DOHH2 (cell line): Measurements from ENCODE around the gene RAD51B.

Experiments used
- H3F3A ChIP-seq: fragments of 200-600 bp; sonication (generic), shearing (Covaris generic); 2 replicates; pipeline ENCODE4 v1.6.0; 2016; ENCODE audit warnings: antibody characterized with exemption, mild to moderate bottlenecking; ENCODE audit not compliant: control insufficient read depth, insufficient read depth
- H3K27ac ChIP-seq: fragments of 200-600 bp; sonication (generic); 2 replicates; pipeline ENCODE4 v1.5.1; 2014; ENCODE audit warnings: low read depth, mild to moderate bottlenecking, low read length, moderate library complexity
- H3K27me3 ChIP-seq: fragments of 200-600 bp; sonication (generic); 2 replicates; pipeline ENCODE4 v1.6.1; 2014; ENCODE audit warnings: mild to moderate bottlenecking, low read length, mixed read lengths; ENCODE audit not compliant: control insufficient read depth
- H3K36me3 ChIP-seq: fragments of 200-600 bp; sonication (generic); 2 replicates; pipeline ENCODE4 v1.6.1; 2014; ENCODE audit warnings: mild to moderate bottlenecking, low read length, moderate library complexity, mixed read lengths; ENCODE audit not compliant: control insufficient read depth
- H3K4me1 ChIP-seq: fragments of 200-600 bp; sonication (generic); 2 replicates; pipeline ENCODE4 v1.6.1; 2014; ENCODE audit warnings: mild to moderate bottlenecking, low read length, mixed read lengths; ENCODE audit not compliant: control insufficient read depth
- H3K4me2 ChIP-seq: fragments of 200-600 bp; sonication (generic); 2 replicates; pipeline ENCODE4 v1.6.0; 2014; ENCODE audit warnings: mild to moderate bottlenecking, low read length, moderate library complexity
- H3K4me3 ChIP-seq: fragments of 200-600 bp; sonication (generic); 2 replicates; pipeline ENCODE4 v1.5.1; 2014; ENCODE audit warnings: mild to moderate bottlenecking, low read length, mixed read lengths
- H3K79me2 ChIP-seq: fragments of 200-600 bp; sonication (generic); 2 replicates; pipeline ENCODE4 v1.6.1; 2014; ENCODE audit warnings: mild to moderate bottlenecking, low read length, mixed read lengths; ENCODE audit not compliant: control insufficient read depth
- H3K9me2 ChIP-seq: fragments of 200-600 bp; sonication (generic); replicated peaks from 2 replicates; pipeline ENCODE4 v1.6.1; 2014; ENCODE audit warnings: mild to moderate bottlenecking, low read length, mixed read lengths; ENCODE audit not compliant: control insufficient read depth
- H3K9me3 ChIP-seq: fragments of 200-600 bp; sonication (generic); 2 replicates; pipeline ENCODE4 v1.6.1; 2014; ENCODE audit warnings: antibody characterized with exemption, low read length, mixed read lengths; ENCODE audit not compliant: control insufficient read depth, insufficient read depth
- H4K20me1 ChIP-seq: fragments of 200-600 bp; sonication (generic); 2 replicates; pipeline ENCODE4 v1.6.0; 2014; ENCODE audit warnings: low read depth, mild to moderate bottlenecking, antibody characterized with exemption, low read length, moderate library complexity; ENCODE audit not compliant: control insufficient read depth, insufficient read depth
- EZH2phosphoT487 ChIP-seq: fragments of 200-600 bp; sonication (generic); IDR thresholded peaks from 2 replicates; pipeline ENCODE4 v1.6.1; 2017; ENCODE audit warnings: borderline replicate concordance, mild to moderate bottlenecking, antibody characterized with exemption, low read length, moderate library complexity, mixed read lengths
- TF ChIP-seq, protein P1 (sequence below): fragments of 200-600 bp; sonication (generic); IDR thresholded peaks from one replicate; pipeline ENCODE4 v1.5.1; 2014; ENCODE audit warnings: antibody characterized with exemption, mild to moderate bottlenecking, low read depth, low read length; ENCODE audit not compliant: poor library complexity, severe bottlenecking

The RAD51B gene

DNA sequence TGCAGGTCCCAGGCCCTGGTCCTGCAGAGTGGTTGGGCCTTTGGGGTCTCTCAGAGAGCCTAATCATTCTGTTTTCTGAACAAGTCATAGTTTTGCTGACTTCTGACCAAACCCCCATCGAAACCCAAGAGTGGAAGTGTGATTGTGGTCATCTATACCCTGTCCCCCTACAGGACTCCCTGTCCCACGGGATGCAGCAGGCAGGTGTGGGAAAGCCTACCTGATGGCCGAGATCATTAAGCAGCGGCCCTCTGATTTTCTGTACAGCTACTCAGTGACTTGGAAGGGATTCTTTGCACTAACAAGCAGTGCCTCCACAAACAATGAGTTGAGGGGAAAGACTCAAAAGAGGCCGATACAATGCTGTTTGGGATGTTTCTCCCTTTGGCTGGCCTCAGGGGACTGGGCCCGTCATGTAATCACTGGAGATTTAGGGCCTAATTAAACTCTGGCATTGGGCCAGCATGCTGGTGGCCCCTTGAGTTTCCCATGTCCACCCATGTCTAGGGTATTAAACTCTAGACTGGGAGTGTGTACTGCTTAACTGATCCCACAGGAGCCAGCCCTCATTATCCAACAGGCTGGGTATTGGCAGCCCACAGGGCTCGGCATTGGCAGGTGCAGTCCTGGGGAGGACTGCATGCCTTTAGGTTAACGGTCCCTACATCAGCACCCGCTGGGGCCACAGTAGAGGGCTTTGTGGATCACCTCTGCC lies 780.5 kb downstream of the RAD51B start:
- Histone ChIP-seq H3K9me2 (no peaks in the 10 kb centered on the region), H3K27me3 (no peaks in the 10 kb centered on the region), H3K4me2 (no peak overlapping the region), H3K36me3 (no peaks in the 10 kb centered on the region), H3K27ac (no peak overlapping the region), H3K79me2 (no peaks in the 10 kb centered on the region), H3K4me3 (no peak overlapping the region), H3K9me3 (no peaks in the 10 kb centered on the region), H4K20me1 (no peaks in the 10 kb centered on the region), H3K4me1 (no peaks in the 10 kb centered on the region; the same call in 1 of the 2 replicates), H3F3A (no peaks in the 10 kb centered on the region)
- TF ChIP-seq EZH2phosphoT487: no peak
- TF ChIP-seq, protein P1, sequence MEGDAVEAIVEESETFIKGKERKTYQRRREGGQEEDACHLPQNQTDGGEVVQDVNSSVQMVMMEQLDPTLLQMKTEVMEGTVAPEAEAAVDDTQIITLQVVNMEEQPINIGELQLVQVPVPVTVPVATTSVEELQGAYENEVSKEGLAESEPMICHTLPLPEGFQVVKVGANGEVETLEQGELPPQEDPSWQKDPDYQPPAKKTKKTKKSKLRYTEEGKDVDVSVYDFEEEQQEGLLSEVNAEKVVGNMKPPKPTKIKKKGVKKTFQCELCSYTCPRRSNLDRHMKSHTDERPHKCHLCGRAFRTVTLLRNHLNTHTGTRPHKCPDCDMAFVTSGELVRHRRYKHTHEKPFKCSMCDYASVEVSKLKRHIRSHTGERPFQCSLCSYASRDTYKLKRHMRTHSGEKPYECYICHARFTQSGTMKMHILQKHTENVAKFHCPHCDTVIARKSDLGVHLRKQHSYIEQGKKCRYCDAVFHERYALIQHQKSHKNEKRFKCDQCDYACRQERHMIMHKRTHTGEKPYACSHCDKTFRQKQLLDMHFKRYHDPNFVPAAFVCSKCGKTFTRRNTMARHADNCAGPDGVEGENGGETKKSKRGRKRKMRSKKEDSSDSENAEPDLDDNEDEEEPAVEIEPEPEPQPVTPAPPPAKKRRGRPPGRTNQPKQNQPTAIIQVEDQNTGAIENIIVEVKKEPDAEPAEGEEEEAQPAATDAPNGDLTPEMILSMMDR: no peak

DNA sequence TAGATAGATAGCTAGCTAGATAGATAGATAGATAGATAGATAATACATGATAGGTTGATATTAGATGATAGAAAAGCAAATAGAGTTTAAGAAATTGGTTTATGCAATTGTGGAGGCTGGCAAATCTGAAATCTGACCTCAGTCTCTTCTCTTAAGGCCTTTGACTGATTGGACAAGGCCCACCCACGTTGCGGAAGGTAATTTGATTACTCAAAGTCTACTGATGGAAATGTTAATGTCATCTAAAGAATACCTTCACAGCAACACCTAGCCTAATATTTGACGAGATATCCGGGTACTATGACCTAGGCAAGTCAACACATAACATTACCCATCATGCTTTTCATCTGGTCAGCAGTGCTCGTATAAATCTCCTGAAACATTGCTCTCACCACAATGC lies 782.9 kb downstream of the RAD51B start:
- Histone ChIP-seq H3K27me3 (no peaks in the 10 kb centered on the region), H3F3A (no peaks in the 10 kb centered on the region), H3K9me3 (no peaks in the 10 kb centered on the region; the same call in 1 of the 2 replicates), H3K36me3 (no peaks in the 10 kb centered on the region), H3K4me1 (no peaks in the 10 kb centered on the region), H3K9me2 (no peaks in the 10 kb centered on the region), H3K79me2 (no peaks in the 10 kb centered on the region), H3K4me3 (no peak overlapping the region), H3K4me2 (no peak overlapping the region), H3K27ac (no peak overlapping the region), H4K20me1 (no peaks in the 10 kb centered on the region)
- TF ChIP-seq, protein P1: no peak
- no peak for TF ChIP-seq EZH2phosphoT487

DNA sequence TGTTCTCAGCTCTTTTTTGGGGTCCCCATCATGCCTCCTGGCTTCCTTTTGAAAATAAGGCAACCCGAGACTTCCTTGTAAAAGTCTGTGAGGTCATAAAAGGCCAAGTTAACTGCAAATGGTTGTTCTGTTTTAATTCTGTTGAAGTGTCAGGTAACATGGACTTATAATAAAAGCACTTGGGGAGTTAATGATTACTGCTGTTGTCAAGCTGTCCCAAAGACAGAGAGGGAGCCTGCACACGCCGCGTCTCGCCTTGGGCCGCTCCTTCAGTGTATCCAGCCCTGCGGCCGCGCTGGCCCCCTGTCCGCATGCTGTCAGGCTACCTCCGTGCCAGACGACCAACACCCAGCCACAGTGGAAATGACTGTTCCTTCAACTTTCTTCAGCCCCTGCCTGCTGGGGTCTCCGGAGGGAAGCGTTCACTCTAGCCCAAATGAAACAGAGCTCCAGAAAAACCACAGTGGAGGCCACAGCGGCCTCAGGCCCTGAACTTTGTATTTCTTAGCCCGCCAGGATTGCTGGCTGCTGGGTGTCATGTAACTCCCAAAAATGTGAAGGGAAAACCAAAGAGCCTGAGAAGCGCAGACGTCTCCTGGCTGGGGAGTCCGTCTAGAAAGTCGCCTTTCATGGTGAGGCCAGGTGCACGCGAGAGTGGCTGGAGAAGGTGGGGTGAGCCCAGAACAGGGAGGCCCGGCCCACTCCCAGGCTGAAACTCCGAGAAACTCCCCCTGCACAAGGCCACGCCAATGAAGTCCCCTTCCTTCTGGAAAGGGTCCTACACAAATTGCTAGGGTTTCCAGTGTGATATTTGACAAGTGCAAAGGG lies 784.2 kb downstream of the RAD51B start:
- no peak for TF ChIP-seq EZH2phosphoT487
- TF ChIP-seq, protein P1: no peak
- Histone ChIP-seq H3K27me3 (no peaks in the 10 kb centered on the region), H3K79me2 (no peaks in the 10 kb centered on the region), H3K36me3 (no peaks in the 10 kb centered on the region), H3K9me2 (no peaks in the 10 kb centered on the region), H3K9me3 (no peaks in the 10 kb centered on the region; the same call in 1 of the 2 replicates), H3K4me2 (no peak overlapping the region), H3K4me1 (peaks cover 7% of the 10 kb centered on the region), H3K27ac (no peak overlapping the region), H3K4me3 (no peak overlapping the region), H3F3A (no peaks in the 10 kb centered on the region), H4K20me1 (no peaks in the 10 kb centered on the region)
